ENCODE data around the gene BNC2. TPM values are rescaled to one million over a fixed set of nuclear protein-coding genes. Genes with fewer than 3 reads are reported as not detected.

Gene BNC2
- total and polyA plus RNA-seq, 7 experiments from 2014 or later: 0.05 to 1.5 (median 0.59) TPM; not detected in 3

DNA sequence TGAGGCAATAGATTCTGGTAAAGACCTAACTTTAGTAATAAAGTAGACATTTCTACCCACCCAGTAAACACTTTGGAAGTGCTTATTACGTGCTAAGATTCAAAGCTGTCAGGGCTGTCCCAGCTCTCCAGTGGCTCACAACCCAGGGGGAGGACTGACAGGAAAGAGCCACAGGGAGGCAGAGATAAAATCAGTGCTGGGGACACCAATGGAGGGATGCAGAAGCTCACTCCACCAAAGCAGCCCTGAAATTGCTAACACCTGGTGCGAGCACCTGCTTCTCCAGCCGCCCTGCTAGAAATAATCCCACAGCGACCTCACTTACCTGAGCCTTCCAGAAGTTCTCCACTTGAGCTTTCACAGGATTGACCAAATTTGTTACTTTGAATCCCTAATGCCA lies 501.0 kb downstream of the BNC2 start:
- Mint-ChIP-seq H3K36me3 (peaks cover 0 to 3% (median 0%) of the 10 kb centered on the region in 5 donors), H3K4me1 (peaks cover 0 to 4% (median 0%) of the 10 kb centered on the region in 7 donors), H3K9me3 (peaks cover 0 to 23% (median 10%) of the 10 kb centered on the region in 11 donors), H3K4me3 (no peak overlapping the region), H3K27me3 (peaks cover 0 to 6% (median 0%) of the 10 kb centered on the region in 5 donors), H3K27ac (no peak overlapping the region)
- no peaks in the 10 kb centered on the region for H3K36me3 ChIP-seq (ENCODE audit: control insufficient read depth in 2 of 3, insufficient read depth in 3 of 3, low read length in 3 of 3)
- CTCF ChIA-PET: no interaction called here
- no peak for DNase-seq
- intact Hi-C loops (cut with micrococcal nuclease): no loop called here
- H3K4me3 ChIP-seq (ENCODE audit: low read length): no peak overlapping the region
- no peaks in the 10 kb centered on the region for H3K27me3 ChIP-seq (ENCODE audit: control insufficient read depth in 2 of 2, insufficient read depth in 2 of 2, low read length in 2 of 2)
- no peak overlapping the region for H3K27ac ChIP-seq (ENCODE audit: low read depth, low read length)
- ATAC-seq: no peak
- no peaks in the 10 kb centered on the region for H3K4me1 ChIP-seq (ENCODE audit: control insufficient read depth in 2 of 2, insufficient read depth in 2 of 2, low read length in 2 of 2)
- POLR2A ChIA-PET: no interaction called here
- H3K9me3 ChIP-seq (ENCODE audit: control insufficient read depth in 2 of 3, low read length in 3 of 3): no peaks in the 10 kb centered on the region

DNA sequence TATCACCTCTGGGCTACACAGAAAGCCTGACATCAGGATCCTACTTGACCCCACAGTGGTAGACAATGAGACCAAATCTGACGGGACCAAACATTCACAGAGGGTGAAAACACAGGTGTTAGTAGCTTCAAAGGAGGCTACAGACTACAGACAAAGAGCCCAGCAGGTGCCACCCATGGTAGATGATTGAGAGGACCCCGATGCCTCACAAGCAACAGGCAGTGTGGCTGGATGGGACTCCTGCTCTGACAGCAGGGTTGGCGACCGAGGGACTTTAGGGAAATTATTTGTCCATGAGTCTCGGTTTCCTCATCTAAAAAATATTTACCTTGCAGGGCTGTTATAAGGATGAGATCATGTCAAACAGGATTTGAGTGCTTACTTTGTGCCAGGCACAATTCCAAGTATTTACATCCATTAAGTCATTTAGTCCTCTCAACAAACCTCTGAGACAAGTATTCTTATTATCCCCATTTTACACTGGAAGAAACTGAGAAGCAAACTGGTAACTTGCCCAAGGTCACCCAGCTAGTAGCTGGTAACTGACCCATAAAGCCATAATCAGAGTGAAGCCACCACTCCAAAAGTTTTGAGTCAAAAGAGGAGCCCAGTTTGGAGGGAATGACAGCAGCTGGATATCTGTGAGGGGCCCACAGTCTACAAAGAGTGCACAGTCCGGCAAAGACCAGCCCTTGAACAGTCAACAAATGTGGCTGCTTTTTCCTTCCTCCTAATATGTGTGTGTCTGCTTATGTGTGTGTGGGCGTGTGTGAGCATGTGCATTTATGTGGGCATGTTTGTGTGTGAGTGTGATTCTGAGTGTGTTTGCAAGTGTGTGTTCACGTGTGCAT lies 502.0 kb downstream of the BNC2 start:
- intact Hi-C loops (cut with micrococcal nuclease): no loop called here
- Mint-ChIP-seq H3K36me3 (peaks cover 0 to 3% (median 0%) of the 10 kb centered on the region in 5 donors), H3K27ac (no peak overlapping the region), H3K9me3 (peaks cover 0 to 23% (median 10%) of the 10 kb centered on the region in 11 donors), H3K4me1 (peaks cover 0 to 4% (median 0%) of the 10 kb centered on the region in 7 donors), H3K4me3 (peak overlapping the region in 1 of 10 donors; percentile 16), H3K27me3 (peaks cover 0 to 6% (median 0%) of the 10 kb centered on the region in 5 donors)
- no peaks in the 10 kb centered on the region for H3K27me3 ChIP-seq (ENCODE audit: control insufficient read depth in 2 of 2, insufficient read depth in 2 of 2, low read length in 2 of 2)
- ChIA-PET POLR2A (no interaction called here), CTCF (no interaction called here)
- H3K27ac ChIP-seq (ENCODE audit: low read depth, low read length): no peak overlapping the region
- no peaks in the 10 kb centered on the region for H3K36me3 ChIP-seq (ENCODE audit: control insufficient read depth in 2 of 3, insufficient read depth in 3 of 3, low read length in 3 of 3)
- ATAC-seq: no peak
- no peak overlapping the region for H3K4me3 ChIP-seq (ENCODE audit: low read length)
- no peaks in the 10 kb centered on the region for H3K4me1 ChIP-seq (ENCODE audit: control insufficient read depth in 2 of 2, insufficient read depth in 2 of 2, low read length in 2 of 2)
- H3K9me3 ChIP-seq (ENCODE audit: control insufficient read depth in 2 of 3, low read length in 3 of 3): no peaks in the 10 kb centered on the region
- DNase-seq: no peak

DNA sequence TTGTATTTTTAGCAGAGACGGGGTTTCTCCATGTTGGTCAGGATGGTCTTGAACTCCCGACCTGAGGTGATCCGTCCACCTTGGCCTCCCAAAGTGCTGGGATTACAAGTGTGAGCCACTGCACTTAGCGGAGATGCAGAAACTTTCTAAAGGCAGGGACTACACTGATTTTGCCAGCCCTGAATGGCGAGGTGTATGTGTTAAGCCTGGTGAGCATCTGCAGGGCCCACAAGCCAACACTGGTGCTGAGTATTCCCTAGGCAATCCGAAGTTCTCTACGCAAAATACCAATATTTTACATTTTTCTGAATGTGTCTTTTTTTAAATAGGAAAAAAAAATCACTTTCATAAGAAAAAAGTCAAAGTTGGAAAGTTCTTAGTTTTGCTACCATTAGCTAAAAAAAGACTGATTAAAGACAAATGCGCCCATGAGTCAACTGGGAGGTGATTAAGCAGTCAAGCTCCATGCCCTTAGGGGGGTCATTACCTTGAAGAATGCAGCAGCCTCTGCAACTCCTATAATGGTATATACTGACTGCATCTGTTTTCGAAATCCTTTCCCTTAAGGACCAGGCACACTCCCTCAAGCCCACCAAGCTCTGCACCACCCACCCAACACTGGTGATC lies 502.8 kb downstream of the BNC2 start:
- DNase-seq (no peak), ATAC-seq (no peak)
- peaks cover 0 to 22% (median 9%) of the 10 kb centered on the region in 11 donors for H3K9me3 Mint-ChIP-seq
- ChIA-PET CTCF (no interaction called here), POLR2A (no interaction called here)
- no peaks in the 10 kb centered on the region for H3K36me3 ChIP-seq (ENCODE audit: control insufficient read depth in 2 of 3, insufficient read depth in 3 of 3, low read length in 3 of 3)
- H3K9me3 ChIP-seq (ENCODE audit: control insufficient read depth in 2 of 3, low read length in 3 of 3): no peaks in the 10 kb centered on the region
- H3K27me3 Mint-ChIP-seq: peaks cover 0 to 3% (median 0%) of the 10 kb centered on the region in 5 donors
- no peak overlapping the region for H3K27ac Mint-ChIP-seq
- no peaks in the 10 kb centered on the region for H3K27me3 ChIP-seq (ENCODE audit: control insufficient read depth in 2 of 2, insufficient read depth in 2 of 2, low read length in 2 of 2)
- H3K4me1 ChIP-seq (ENCODE audit: control insufficient read depth in 2 of 2, insufficient read depth in 2 of 2, low read length in 2 of 2): no peaks in the 10 kb centered on the region
- H3K4me3 ChIP-seq (ENCODE audit: low read length): no peak overlapping the region
- no peak overlapping the region for H3K27ac ChIP-seq (ENCODE audit: low read depth, low read length)
- H3K36me3 Mint-ChIP-seq: peaks cover 0 to 3% (median 0%) of the 10 kb centered on the region in 5 donors
- intact Hi-C loops (cut with micrococcal nuclease): no loop called here
- H3K4me3 Mint-ChIP-seq: no peak overlapping the region
- H3K4me1 Mint-ChIP-seq: peaks cover 0 to 4% (median 0%) of the 10 kb centered on the region in 7 donors

DNA sequence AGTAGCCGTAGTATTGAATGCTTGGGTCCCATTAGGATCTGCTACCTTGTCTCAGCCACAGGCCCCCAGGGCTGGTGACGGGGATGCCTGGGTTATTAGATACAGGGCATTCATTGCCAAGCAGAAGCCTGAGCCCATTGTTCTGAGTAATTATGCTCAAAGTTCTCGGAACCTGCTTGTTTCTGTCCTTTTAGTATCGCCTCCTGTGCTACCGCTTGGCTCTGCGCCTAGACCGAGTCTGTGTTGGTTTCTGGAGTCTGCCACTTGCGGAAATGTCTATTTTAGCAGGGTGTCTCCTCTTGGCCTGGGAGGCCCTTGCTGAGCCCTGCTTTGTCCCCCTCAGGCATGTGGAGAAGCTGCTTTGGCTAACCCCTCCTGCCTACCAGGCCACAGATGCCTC lies 506.1 kb downstream of the BNC2 start:
- H3K9me3 Mint-ChIP-seq: peaks cover 0 to 14% (median 6%) of the 10 kb centered on the region in 11 donors
- intact Hi-C loops (cut with micrococcal nuclease): no loop called here
- peaks cover 0 to 4% (median 0%) of the 10 kb centered on the region in 7 donors for H3K4me1 Mint-ChIP-seq
- no peak for DNase-seq
- H3K27ac Mint-ChIP-seq: no peak overlapping the region
- ATAC-seq: no peak
- no peak overlapping the region for H3K27ac ChIP-seq (ENCODE audit: low read depth, low read length)
- H3K4me3 Mint-ChIP-seq: no peak overlapping the region
- no peak overlapping the region for H3K4me3 ChIP-seq (ENCODE audit: low read length)
- POLR2A ChIA-PET: no interaction called here
- no peaks in the 10 kb centered on the region for H3K27me3 Mint-ChIP-seq
- no peaks in the 10 kb centered on the region for H3K36me3 ChIP-seq (ENCODE audit: control insufficient read depth in 2 of 3, insufficient read depth in 3 of 3, low read length in 3 of 3)
- H3K4me1 ChIP-seq (ENCODE audit: control insufficient read depth in 2 of 2, insufficient read depth in 2 of 2, low read length in 2 of 2): no peaks in the 10 kb centered on the region
- no peaks in the 10 kb centered on the region for H3K36me3 Mint-ChIP-seq
- CTCF ChIA-PET: no interaction called here
- H3K9me3 ChIP-seq (ENCODE audit: control insufficient read depth in 2 of 3, low read length in 3 of 3): no peaks in the 10 kb centered on the region
- no peaks in the 10 kb centered on the region for H3K27me3 ChIP-seq (ENCODE audit: control insufficient read depth in 2 of 2, insufficient read depth in 2 of 2, low read length in 2 of 2)

DNA sequence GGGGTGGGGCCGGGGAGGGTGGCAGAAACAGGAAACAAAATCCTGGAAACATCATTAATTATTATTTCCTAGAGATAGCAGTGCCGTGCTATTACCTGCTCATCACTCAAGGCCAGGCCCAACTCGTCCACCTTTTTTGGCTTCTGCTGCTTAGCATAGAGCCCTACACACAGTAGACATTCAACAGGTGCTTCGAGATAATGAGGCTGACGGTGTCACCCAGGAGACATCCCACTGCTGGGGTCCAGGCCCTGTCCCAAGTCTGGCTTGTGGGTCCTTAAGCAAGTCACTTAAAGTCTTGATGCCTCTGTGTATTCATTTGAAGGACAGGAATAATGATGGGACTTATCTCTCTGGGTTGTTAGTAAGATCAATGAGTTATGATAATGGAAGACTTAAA lies 506.6 kb downstream of the BNC2 start:
- no peak for ATAC-seq
- Mint-ChIP-seq H3K36me3 (no peaks in the 10 kb centered on the region), H3K4me1 (peaks cover 0 to 4% (median 0%) of the 10 kb centered on the region in 7 donors), H3K4me3 (no peak overlapping the region), H3K27ac (no peak overlapping the region), H3K9me3 (peaks cover 0 to 14% (median 6%) of the 10 kb centered on the region in 11 donors), H3K27me3 (no peaks in the 10 kb centered on the region)
- ChIA-PET POLR2A (no interaction called here), CTCF (no interaction called here)
- no peaks in the 10 kb centered on the region for H3K4me1 ChIP-seq (ENCODE audit: control insufficient read depth in 2 of 2, insufficient read depth in 2 of 2, low read length in 2 of 2)
- intact Hi-C loops (cut with micrococcal nuclease): no loop called here
- H3K27ac ChIP-seq (ENCODE audit: low read depth, low read length): no peak overlapping the region
- no peaks in the 10 kb centered on the region for H3K9me3 ChIP-seq (ENCODE audit: control insufficient read depth in 2 of 3, low read length in 3 of 3)
- no peaks in the 10 kb centered on the region for H3K36me3 ChIP-seq (ENCODE audit: control insufficient read depth in 2 of 3, insufficient read depth in 3 of 3, low read length in 3 of 3)
- no peaks in the 10 kb centered on the region for H3K27me3 ChIP-seq (ENCODE audit: control insufficient read depth in 2 of 2, insufficient read depth in 2 of 2, low read length in 2 of 2)
- H3K4me3 ChIP-seq (ENCODE audit: low read length): no peak overlapping the region
- DNase-seq: no peak

DNA sequence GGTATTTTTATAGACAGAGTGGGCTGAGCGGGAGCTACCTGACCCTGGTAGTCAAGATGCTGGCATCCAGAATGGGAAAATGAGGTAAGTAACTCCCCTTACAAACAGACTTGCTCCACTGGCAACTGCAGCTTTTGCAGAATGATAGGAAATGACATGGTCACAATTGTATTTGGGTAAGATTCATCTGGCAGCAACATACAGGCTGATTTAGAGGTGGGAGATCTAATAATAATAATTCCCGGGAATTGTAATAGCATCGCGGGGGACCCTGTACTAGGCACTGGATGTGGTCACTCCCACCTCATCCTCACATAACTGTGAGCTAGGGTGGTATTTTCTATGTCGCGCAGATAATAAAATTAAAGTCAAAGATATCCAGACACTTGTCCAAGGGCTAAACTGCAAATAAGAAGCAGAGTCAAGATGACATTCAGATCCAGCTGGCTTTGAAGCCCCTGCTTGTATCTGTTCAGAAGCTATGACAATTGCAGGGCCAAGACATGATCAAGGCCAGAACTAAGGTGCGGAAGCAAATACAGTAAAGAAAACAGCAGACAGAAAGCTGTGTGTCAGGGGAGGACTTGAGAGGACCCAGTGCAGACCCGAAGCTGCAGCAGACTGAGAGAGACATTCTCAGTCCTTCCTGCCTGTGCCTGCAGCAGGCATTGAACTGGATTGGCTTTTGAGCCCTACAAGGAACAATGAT lies 507.2 kb downstream of the BNC2 start:
- Histone ChIP-seq H3K9me3 (ENCODE audit: control insufficient read depth in 2 of 3, low read length in 3 of 3) (no peaks in the 10 kb centered on the region), H3K4me3 (ENCODE audit: low read length) (no peak overlapping the region), H3K27me3 (ENCODE audit: control insufficient read depth in 2 of 2, insufficient read depth in 2 of 2, low read length in 2 of 2) (no peaks in the 10 kb centered on the region), H3K27ac (ENCODE audit: low read depth, low read length) (no peak overlapping the region), H3K36me3 (ENCODE audit: control insufficient read depth in 2 of 3, insufficient read depth in 3 of 3, low read length in 3 of 3) (no peaks in the 10 kb centered on the region), H3K4me1 (ENCODE audit: control insufficient read depth in 2 of 2, insufficient read depth in 2 of 2, low read length in 2 of 2) (no peaks in the 10 kb centered on the region)
- ATAC-seq (no peak), DNase-seq (no peak)
- ChIA-PET CTCF (no interaction called here), POLR2A (no interaction called here)
- Mint-ChIP-seq H3K27ac (no peak overlapping the region), H3K9me3 (peaks cover 0 to 14% (median 6%) of the 10 kb centered on the region in 11 donors), H3K4me1 (peaks cover 0 to 4% (median 0%) of the 10 kb centered on the region in 7 donors), H3K27me3 (no peaks in the 10 kb centered on the region), H3K4me3 (no peak overlapping the region), H3K36me3 (no peaks in the 10 kb centered on the region)
- intact Hi-C loops (cut with micrococcal nuclease): no loop called here

Measured in naive thymus-derived CD4-positive, alpha-beta T cell (primary cell).